BJ (cell line): Measurements from ENCODE around the gene PDE4D. TPM values are rescaled to one million over a fixed set of nuclear protein-coding genes. Genes with fewer than 3 reads are reported as not detected.

Source experiments
- CTCF ChIA-PET: fragments of 350-600 bp; formaldehyde crosslinking; extraction: SDS; loops from one replicate; lab custom pipeline; 2021; ENCODE audit warnings: antibody characterized with exemption, inconsistent platforms; lab: Yijun Ruan, JAX
- POLR2A ChIA-PET: fragments of 300-600 bp; sonication (Branson Sonifier 250); formaldehyde crosslinking; extraction: SDS; loops from one replicate; lab custom pipeline; 2021; ENCODE audit warnings: antibody characterized with exemption; lab: Charles Lee
- DNase-seq: peaks from one replicate; pipeline ENCODE4 v3.0.0-alpha.2; 2011; ENCODE audit warnings: low read depth
- H3K27me3 ChIP-seq: 2 replicates; pipeline ENCODE4 v1.6.0; 2011; ENCODE audit warnings: low read length; ENCODE audit not compliant: control insufficient read depth, insufficient read depth
- H3K36me3 ChIP-seq: 2 replicates; pipeline ENCODE4 v1.5.1; 2011; ENCODE audit warnings: low read length; ENCODE audit not compliant: control insufficient read depth, insufficient read depth
- H3K4me3 ChIP-seq: 2 replicates; pipeline ENCODE4 v1.5.1; 2011; ENCODE audit warnings: low read depth, mild to moderate bottlenecking, control low read depth, low read length
- polyA plus RNA-seq: library from polyadenylated mRNA; depleted of rRNA; stranded (reverse); fragments of >200 nt; gene quantifications from 2 replicates; pipeline ENCODE4 v1.2.3, GENCODE V29; 2011
- TF ChIP-seq, protein P1 (sequence below): IDR thresholded peaks from 2 replicates; pipeline ENCODE4 v1.5.1; 2011; ENCODE audit warnings: low read depth, mild to moderate bottlenecking, control low read depth, inconsistent platforms, low read length, moderate library complexity; ENCODE audit not compliant: insufficient read depth

Gene PDE4D
- polyA plus RNA-seq, 1 experiment, result 2.8 TPM

DNA sequence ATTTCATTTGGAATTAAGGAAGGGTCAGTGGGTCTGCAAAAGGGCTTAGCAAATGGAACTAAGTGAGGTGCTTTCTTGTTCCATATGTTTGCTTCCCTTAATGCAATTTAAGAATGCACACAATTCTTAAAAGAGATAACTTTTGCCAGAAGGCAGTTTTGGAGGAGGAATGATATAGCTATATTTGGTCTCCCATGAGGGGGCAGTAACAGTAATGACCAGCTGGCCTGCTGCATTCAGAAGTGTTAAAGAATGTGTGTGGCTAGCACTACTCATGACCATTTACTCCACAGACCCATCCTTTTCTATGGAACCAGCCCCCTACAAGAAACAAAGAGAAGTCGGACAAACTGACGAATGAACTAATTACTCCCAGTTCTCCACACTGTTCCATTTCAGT, 671.8 kb downstream of the PDE4D start:
- CTCF ChIA-PET, result interaction anchor here (0.9 to 2.5 kb wide), 5 partner anchors 12 to 146 kb away, joined by 3 to 24 read pairs (median 5); no protein-coding TSS in a partner anchor
- TF ChIP-seq, protein P1, sequence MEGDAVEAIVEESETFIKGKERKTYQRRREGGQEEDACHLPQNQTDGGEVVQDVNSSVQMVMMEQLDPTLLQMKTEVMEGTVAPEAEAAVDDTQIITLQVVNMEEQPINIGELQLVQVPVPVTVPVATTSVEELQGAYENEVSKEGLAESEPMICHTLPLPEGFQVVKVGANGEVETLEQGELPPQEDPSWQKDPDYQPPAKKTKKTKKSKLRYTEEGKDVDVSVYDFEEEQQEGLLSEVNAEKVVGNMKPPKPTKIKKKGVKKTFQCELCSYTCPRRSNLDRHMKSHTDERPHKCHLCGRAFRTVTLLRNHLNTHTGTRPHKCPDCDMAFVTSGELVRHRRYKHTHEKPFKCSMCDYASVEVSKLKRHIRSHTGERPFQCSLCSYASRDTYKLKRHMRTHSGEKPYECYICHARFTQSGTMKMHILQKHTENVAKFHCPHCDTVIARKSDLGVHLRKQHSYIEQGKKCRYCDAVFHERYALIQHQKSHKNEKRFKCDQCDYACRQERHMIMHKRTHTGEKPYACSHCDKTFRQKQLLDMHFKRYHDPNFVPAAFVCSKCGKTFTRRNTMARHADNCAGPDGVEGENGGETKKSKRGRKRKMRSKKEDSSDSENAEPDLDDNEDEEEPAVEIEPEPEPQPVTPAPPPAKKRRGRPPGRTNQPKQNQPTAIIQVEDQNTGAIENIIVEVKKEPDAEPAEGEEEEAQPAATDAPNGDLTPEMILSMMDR, result no peak
- no peaks in the 10 kb centered on the region; the same call in 1 of the 2 replicates for H3K27me3 ChIP-seq
- no peaks in the 10 kb centered on the region for H3K36me3 ChIP-seq
- H3K4me3 ChIP-seq, result no peak overlapping the region
- POLR2A ChIA-PET, result no interaction called here
- DNase-seq, result no peak

DNA sequence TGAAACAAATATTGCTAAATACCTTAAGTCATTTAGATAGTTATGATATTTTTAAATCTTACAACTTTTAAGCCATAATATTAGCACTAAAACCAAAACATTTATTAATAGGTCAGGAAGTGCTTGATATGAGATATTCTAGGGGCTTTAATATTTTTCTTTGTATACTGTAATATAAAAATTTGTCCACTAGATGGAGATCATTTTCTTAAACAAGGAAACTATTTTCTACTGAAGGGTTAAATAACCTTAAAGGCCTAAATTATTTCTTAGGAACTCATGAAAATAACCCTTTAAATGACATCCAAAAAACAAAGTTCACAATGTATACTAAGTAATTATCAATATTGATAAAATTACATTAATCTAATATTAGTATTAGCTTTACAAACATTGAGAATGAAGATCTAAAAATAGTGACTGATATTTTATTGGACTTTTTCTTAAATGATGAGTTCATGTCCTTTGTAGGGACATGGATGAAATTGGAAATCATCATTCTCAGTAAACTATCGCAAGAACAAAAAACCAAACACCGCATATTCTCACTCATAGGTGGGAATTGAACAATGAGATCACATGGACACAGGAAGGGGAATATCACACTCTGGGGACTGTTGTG, 675.0 kb downstream of the PDE4D start:
- DNase-seq, result no peak
- TF ChIP-seq, protein P1, result no peak; the same call in 1 of the 2 replicates
- CTCF ChIA-PET, result interaction anchor here (0.6 to 2.1 kb wide), 3 partner anchors 10 to 146 kb away, joined by 3 to 6 read pairs (median 3); no protein-coding TSS in a partner anchor
- Histone ChIP-seq H3K27me3 (peaks cover 1% of the 10 kb centered on the region; the same call in 1 of the 2 replicates), H3K4me3 (no peak overlapping the region), H3K36me3 (no peaks in the 10 kb centered on the region)
- POLR2A ChIA-PET, result no interaction called here

DNA sequence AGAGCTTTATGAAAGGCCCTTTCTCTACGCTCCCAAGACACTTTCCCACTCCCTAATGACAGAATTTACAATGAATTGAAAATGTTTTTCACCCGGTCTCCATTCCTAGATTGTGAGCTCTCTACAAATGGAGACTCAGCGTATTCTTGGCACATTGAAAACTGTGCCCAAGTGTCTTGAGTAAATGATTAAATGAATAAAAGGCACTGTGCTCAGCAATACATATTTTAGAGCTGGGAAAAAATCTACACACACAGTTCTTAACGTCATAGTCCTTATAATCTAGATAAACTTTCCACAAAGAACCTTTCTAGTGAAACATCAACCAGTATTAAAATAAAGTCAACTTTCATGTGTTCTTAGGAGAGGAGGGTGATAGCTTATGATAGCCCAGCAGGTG, 676.7 kb downstream of the PDE4D start:
- H3K4me3 ChIP-seq, result no peak overlapping the region
- ChIA-PET POLR2A (interaction anchor here (0.6 kb wide), 1 partner anchor 478 kb away, joined by 3 read pairs; no protein-coding TSS in a partner anchor), CTCF (interaction anchor here (0.8 to 4.1 kb wide), 9 partner anchors 8 to 164 kb away, joined by 3 to 15 read pairs (median 5); no protein-coding TSS in a partner anchor)
- no peak for DNase-seq
- TF ChIP-seq, protein P1, result no peak
- peaks cover 4% of the 10 kb centered on the region; the same call in 1 of the 2 replicates for H3K27me3 ChIP-seq
- no peaks in the 10 kb centered on the region for H3K36me3 ChIP-seq

DNA sequence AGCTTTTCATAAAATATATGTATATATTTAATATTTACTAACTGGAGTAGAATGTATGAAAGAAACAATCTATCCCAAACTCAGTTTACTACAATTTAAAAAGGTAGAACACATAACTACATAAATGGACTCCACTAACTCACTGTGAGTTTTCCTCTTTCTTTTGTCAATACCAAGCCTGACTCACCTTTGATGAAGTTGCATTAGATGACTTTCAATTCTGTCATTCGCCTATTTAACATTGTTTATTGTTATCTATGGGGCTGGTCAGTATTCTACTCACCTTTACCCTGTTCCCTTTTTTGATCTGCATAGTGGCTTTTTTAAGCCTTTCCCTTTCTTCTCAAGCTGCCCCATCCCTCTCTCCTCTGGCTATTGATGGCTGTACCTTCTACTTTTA, 680.9 kb downstream of the PDE4D start:
- H3K4me3 ChIP-seq, result no peak overlapping the region
- TF ChIP-seq, protein P1, result no peak
- POLR2A ChIA-PET, result no interaction called here
- H3K27me3 ChIP-seq, result peaks cover 4% of the 10 kb centered on the region; the same call in 1 of the 2 replicates
- H3K36me3 ChIP-seq, result no peaks in the 10 kb centered on the region
- DNase-seq, result no peak
- CTCF ChIA-PET, result interaction anchor here (0.6 to 3.1 kb wide), 5 partner anchors 24 to 1987 kb away, joined by 3 to 21 read pairs (median 3); no protein-coding TSS in a partner anchor

DNA sequence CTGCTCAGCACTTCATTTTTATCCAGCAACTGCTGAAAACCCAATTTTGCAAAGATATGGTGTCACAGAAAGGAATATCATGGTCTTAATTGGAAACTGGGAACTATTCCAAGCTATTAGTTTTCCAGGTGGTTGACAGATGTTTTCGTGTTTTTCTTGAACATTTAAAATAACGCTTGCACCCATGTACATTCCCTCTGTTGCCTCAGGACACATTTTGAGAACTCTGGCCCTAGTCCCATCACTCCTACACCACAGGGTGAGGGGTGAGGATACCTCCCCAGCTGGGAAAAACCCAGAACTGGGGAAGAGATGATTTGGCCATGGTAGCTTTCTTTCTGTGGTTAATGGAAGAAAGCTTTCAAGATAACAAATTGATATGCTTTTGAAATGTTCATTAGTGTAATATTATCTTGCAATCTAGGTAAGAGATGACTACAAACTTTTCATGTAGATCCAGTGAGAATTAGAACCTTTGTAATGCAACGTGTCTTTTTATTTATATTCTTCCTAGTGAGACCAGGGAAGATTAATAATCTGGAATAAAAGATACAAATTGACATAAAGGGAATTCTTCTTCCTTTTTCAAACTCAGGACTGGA, 683.7 kb downstream of the PDE4D start:
- CTCF ChIA-PET, result interaction anchor here (1.4 to 3.1 kb wide), 4 partner anchors 8 to 21 kb away, joined by 4 to 21 read pairs (median 6); no protein-coding TSS in a partner anchor
- Histone ChIP-seq H3K27me3 (peaks cover 4% of the 10 kb centered on the region; the same call in 1 of the 2 replicates), H3K4me3 (no peak overlapping the region), H3K36me3 (no peaks in the 10 kb centered on the region)
- DNase-seq, result peak; percentile 52
- TF ChIP-seq, protein P1, result no peak
- POLR2A ChIA-PET, result no interaction called here
